Measurements from ENCODE around the gene ZNF554.

DNA sequence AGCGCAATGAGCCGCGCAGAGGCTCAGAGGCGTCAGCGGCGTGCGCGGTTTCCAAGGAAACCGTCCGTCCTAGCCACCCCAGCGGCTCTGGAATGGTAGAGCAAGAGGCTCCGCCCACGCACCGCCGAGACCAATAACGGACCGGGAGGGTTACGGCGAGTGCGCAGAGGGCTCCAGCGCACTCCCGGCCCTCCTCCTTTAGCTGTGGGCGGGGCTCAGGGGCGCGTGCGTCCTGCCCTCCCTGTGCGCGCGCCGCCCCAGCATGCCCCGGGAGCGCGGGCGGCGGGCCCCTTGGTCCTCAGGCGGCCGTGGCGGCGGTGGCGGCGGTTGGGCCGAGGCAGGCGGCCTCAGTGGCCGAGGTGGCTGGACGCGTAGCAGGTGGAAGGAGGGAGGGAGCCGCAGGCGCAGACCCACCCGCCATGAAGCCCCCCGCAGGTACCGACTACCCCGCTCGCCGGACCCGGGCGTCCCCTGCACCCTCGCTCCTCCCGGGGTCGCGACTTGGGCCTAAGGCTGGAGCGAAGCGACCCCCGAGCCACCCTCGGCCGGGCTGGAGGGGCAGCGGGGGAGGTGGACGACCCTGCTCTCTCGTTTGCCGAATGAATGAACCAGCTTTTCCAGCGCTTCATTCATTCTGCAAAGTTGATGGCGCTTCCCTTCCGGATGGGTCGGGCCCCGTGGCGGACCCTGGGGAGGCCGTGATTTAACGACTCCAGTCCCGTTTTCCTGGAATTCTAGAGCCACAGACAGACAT, 34.2 kb upstream of the ZNF554 start, which contains the start of gene THOP1:
- TF ChIP-seq, protein P1, sequence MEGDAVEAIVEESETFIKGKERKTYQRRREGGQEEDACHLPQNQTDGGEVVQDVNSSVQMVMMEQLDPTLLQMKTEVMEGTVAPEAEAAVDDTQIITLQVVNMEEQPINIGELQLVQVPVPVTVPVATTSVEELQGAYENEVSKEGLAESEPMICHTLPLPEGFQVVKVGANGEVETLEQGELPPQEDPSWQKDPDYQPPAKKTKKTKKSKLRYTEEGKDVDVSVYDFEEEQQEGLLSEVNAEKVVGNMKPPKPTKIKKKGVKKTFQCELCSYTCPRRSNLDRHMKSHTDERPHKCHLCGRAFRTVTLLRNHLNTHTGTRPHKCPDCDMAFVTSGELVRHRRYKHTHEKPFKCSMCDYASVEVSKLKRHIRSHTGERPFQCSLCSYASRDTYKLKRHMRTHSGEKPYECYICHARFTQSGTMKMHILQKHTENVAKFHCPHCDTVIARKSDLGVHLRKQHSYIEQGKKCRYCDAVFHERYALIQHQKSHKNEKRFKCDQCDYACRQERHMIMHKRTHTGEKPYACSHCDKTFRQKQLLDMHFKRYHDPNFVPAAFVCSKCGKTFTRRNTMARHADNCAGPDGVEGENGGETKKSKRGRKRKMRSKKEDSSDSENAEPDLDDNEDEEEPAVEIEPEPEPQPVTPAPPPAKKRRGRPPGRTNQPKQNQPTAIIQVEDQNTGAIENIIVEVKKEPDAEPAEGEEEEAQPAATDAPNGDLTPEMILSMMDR (IDR thresholded peaks at IDR 0.05; ENCODE audit: insufficient read depth, low read length), result no peak
- no peak for TF ChIP-seq GABPA (IDR thresholded peaks at IDR 0.05; ENCODE audit: low read depth)
